ENCODE data around the gene ST6GALNAC5.

Gene ST6GALNAC5

GRCh38 chr1:76951153-76951552 is 83.9 kb downstream of the ST6GALNAC5 start:
- Histone ChIP-seq H3K36me3 (peaks cover 37% of the 10 kb centered on the region), H3K9me3 (ENCODE audit: severe bottlenecking) (no peaks in the 10 kb centered on the region), H3K27ac (no peak overlapping the region), H3K27me3 (ENCODE audit: insufficient read depth, low read depth, severe bottlenecking) (no peaks in the 10 kb centered on the region), H3K4me3 (ENCODE audit: low read depth, low read length) (no peak overlapping the region)
- TF ChIP-seq, protein P1, sequence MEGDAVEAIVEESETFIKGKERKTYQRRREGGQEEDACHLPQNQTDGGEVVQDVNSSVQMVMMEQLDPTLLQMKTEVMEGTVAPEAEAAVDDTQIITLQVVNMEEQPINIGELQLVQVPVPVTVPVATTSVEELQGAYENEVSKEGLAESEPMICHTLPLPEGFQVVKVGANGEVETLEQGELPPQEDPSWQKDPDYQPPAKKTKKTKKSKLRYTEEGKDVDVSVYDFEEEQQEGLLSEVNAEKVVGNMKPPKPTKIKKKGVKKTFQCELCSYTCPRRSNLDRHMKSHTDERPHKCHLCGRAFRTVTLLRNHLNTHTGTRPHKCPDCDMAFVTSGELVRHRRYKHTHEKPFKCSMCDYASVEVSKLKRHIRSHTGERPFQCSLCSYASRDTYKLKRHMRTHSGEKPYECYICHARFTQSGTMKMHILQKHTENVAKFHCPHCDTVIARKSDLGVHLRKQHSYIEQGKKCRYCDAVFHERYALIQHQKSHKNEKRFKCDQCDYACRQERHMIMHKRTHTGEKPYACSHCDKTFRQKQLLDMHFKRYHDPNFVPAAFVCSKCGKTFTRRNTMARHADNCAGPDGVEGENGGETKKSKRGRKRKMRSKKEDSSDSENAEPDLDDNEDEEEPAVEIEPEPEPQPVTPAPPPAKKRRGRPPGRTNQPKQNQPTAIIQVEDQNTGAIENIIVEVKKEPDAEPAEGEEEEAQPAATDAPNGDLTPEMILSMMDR (IDR thresholded peaks at IDR 0.05; ENCODE audit: low read depth, low read length) = no peak
- no peak for DNase-seq

DNA sequence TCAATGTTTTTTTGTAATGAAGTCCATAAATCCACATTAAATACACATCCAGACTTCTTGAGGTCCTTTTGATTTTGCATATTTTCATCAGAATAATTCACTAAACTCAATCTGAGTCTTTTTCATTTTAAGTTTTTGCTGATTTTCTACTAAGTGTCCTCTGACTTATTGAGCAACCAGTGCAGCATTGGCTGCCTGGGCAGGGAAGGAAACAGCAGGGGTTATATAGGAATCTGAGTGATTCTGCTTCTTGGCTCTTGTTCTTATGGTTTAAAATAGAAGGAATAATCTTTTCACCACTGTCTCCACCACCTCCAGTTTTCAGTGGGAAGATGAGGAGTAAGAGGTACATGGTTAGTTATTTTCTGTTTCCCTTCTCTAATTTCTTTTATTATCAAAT is 88.4 kb downstream of the ST6GALNAC5 start:
- TF ChIP-seq, protein P1 (IDR thresholded peaks at IDR 0.05; ENCODE audit: low read depth, low read length) = no peak
- no peaks in the 10 kb centered on the region for H3K9me3 ChIP-seq (ENCODE audit: severe bottlenecking)
- peaks cover 42% of the 10 kb centered on the region for H3K36me3 ChIP-seq
- DNase-seq = no peak
- no peak overlapping the region for H3K4me3 ChIP-seq (ENCODE audit: low read depth, low read length)
- H3K27ac ChIP-seq = no peak overlapping the region
- no peaks in the 10 kb centered on the region for H3K27me3 ChIP-seq (ENCODE audit: insufficient read depth, low read depth, severe bottlenecking)

GRCh38 chr1:76957961-76958360 is 90.7 kb downstream of the ST6GALNAC5 start:
- DNase-seq = no peak
- Histone ChIP-seq H3K27me3 (ENCODE audit: insufficient read depth, low read depth, severe bottlenecking) (no peaks in the 10 kb centered on the region), H3K27ac (no peak overlapping the region), H3K9me3 (ENCODE audit: severe bottlenecking) (no peaks in the 10 kb centered on the region), H3K36me3 (peaks cover 53% of the 10 kb centered on the region), H3K4me3 (ENCODE audit: low read depth, low read length) (no peak overlapping the region)
- TF ChIP-seq, protein P1 (IDR thresholded peaks at IDR 0.05; ENCODE audit: low read depth, low read length) = no peak

DNA sequence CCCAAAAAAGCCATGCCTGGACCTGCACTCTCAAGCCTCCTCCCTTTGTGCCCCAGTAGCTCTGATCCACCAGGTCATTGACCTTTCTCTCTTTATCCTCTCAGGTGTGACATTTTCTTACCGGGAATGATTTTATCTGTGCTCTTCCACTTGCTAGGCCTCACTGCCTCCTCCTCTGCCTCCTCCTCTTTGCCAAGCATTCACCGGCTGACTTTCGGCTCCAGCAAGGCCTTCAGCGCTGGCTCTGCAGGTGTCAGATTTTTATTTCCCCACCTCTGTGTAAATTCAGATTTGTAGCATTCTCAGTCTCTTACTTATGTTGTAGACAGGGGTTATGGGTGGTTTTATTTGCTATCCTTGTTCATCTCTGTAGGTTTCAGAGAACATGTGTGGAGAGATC is 91.5 kb downstream of the ST6GALNAC5 start:
- no peak for DNase-seq
- TF ChIP-seq, protein P1 (IDR thresholded peaks at IDR 0.05; ENCODE audit: low read depth, low read length) = no peak

DNA sequence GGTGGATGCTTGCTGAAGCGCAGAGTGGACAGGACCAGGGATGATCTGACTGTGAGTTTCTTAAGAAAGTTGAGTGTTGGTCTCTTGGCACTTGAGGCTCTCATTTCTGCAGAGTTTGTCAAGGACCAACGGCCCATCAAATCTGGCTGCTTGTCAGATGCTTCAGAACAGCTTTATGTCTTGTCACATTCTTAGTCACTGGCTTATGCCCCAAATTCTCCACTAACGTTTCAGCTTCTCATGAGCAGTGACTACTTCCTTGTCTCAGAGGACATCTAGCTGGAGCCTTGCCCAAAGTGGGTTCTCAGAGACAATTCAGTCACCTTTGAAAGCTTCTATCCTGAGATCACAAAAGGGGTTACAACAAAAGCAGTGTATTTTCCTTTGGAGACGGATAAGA is 92.3 kb downstream of the ST6GALNAC5 start:
- DNase-seq = no peak
- H3K4me3 ChIP-seq (ENCODE audit: low read depth, low read length) = no peak overlapping the region

More for the DNA sequence above, 91.5 kb downstream of the ST6GALNAC5 start:
- no peak overlapping the region for H3K4me3 ChIP-seq (ENCODE audit: low read depth, low read length)
- peaks cover 3% of the 10 kb centered on the region for H3K9me3 ChIP-seq (ENCODE audit: severe bottlenecking)
- H3K36me3 ChIP-seq = peaks cover 59% of the 10 kb centered on the region
- no peak overlapping the region for H3K27ac ChIP-seq
- no peaks in the 10 kb centered on the region for H3K27me3 ChIP-seq (ENCODE audit: insufficient read depth, low read depth, severe bottlenecking)

More for the DNA sequence above, 92.3 kb downstream of the ST6GALNAC5 start:
- H3K9me3 ChIP-seq (ENCODE audit: severe bottlenecking) = peaks cover 6% of the 10 kb centered on the region
- TF ChIP-seq, protein P1 (IDR thresholded peaks at IDR 0.05; ENCODE audit: low read depth, low read length) = no peak
- H3K27me3 ChIP-seq (ENCODE audit: insufficient read depth, low read depth, severe bottlenecking) = no peaks in the 10 kb centered on the region
- peaks cover 64% of the 10 kb centered on the region for H3K36me3 ChIP-seq
- no peak overlapping the region for H3K27ac ChIP-seq
